Stimulated activated CD4-positive, alpha-beta T cell treated with anti-CD3 and anti-CD28 coated beads, Interleukin-15, amount 100 ng/mL, for 24 hours (primary cell): ENCODE measurements around the gene P2RY2.

Experiments
- DNase-seq: peaks from one replicate; pipeline ENCODE4 v3.0.0-alpha.2; 2020

P2RY2 gene

GRCh38 chr11:73218106-73218829 is at the start of gene P2RY2:
Gene P2RY2, plus strand, starts transcription at chr11:73218281. Its CDS starts 15,879 bp downstream, at chr11:73234160.
- DNase-seq, result peak; percentile 73

GRCh38 chr11:73168925-73169579 is 49.0 kb upstream of the P2RY2 start:
- DNase-seq, result no peak

GRCh38 chr11:73170140-73170539 is 47.9 kb upstream of the P2RY2 start:
- DNase-seq, result no peak

GRCh38 chr11:73171436-73172161 is 46.5 kb upstream of the P2RY2 start:
- no peak for DNase-seq

- no peak for DNase-seq
Observed at GRCh38 chr11:73172992-73173656, 45.0 kb upstream of the P2RY2 start.

- DNase-seq, result no peak
Observed at GRCh38 chr11:73173755-73174494, 44.2 kb upstream of the P2RY2 start.

GRCh38 chr11:73174495-73174791 is 43.6 kb upstream of the P2RY2 start:
- DNase-seq, result no peak

- no peak for DNase-seq
Observed at GRCh38 chr11:73175551-73176144, 42.4 kb upstream of the P2RY2 start.

- no peak for DNase-seq
Observed at GRCh38 chr11:73176145-73176873, 41.8 kb upstream of the P2RY2 start.

- DNase-seq, result no peak
Observed at GRCh38 chr11:73176874-73177155, 41.3 kb upstream of the P2RY2 start.

- DNase-seq, result no peak
Observed at GRCh38 chr11:73177380-73177777, 40.7 kb upstream of the P2RY2 start.

- DNase-seq, result peak; percentile 84
Observed at GRCh38 chr11:73177778-73178539, 40.1 kb upstream of the P2RY2 start.

- no peak for DNase-seq
Observed at GRCh38 chr11:73178681-73179080, 39.4 kb upstream of the P2RY2 start.

GRCh38 chr11:73182824-73183321 is 35.2 kb upstream of the P2RY2 start:
- DNase-seq, result no peak

- DNase-seq, result peak; percentile 73
Observed at GRCh38 chr11:73184953-73185671, 33.0 kb upstream of the P2RY2 start.

- DNase-seq, result no peak
Observed at GRCh38 chr11:73185680-73186293, 32.3 kb upstream of the P2RY2 start.

GRCh38 chr11:73186294-73186850 is 31.7 kb upstream of the P2RY2 start:
- no peak for DNase-seq

- DNase-seq, result no peak
Observed at GRCh38 chr11:73186886-73187285, 31.2 kb upstream of the P2RY2 start.

- no peak for DNase-seq
Observed at GRCh38 chr11:73187854-73188253, 30.2 kb upstream of the P2RY2 start.
